HG02678 (cell line): ENCODE data around the gene TNIP1.

Source experiments
- ATAC-seq: cut with Tn5 transposase; IDR thresholded peaks from one replicate; pipeline ENCODE4 v1.9.1; 2021; ENCODE audit warnings: mild to moderate bottlenecking, moderate library complexity; ENCODE audit not compliant: unreplicated experiment

The TNIP1 gene

GRCh38 chr5:151080613-151081430 is at the start of gene TNIP1:
TSS of gene TNIP1 (minus strand) at chr5:151081034. CDS start at chr5:151065095, 15,939 bp downstream.
- peak; percentile 72 for ATAC-seq

- ATAC-seq: no peak
These were observed 49.5 kb upstream of the TNIP1 start for GRCh38 chr5:151130235-151130921.

- ATAC-seq: no peak
These were observed 48.0 kb upstream of the TNIP1 start for GRCh38 chr5:151128817-151129216.

GRCh38 chr5:151127926-151128325 is 47.1 kb upstream of the TNIP1 start:
- ATAC-seq: no peak

- ATAC-seq: peak; percentile 28
These were observed 45.4 kb upstream of the TNIP1 start for GRCh38 chr5:151126199-151126645.

- ATAC-seq: no peak
These were observed 44.6 kb upstream of the TNIP1 start for GRCh38 chr5:151125421-151125820.

GRCh38 chr5:151123897-151124751 is 43.3 kb upstream of the TNIP1 start:
- ATAC-seq: peak; percentile 87

GRCh38 chr5:151122828-151123227 is 42.0 kb upstream of the TNIP1 start:
- ATAC-seq: no peak

GRCh38 chr5:151121665-151122064 is 40.8 kb upstream of the TNIP1 start:
- no peak for ATAC-seq

GRCh38 chr5:151121095-151121494 is 40.3 kb upstream of the TNIP1 start:
- no peak for ATAC-seq

- no peak for ATAC-seq
These were observed 38.2 kb upstream of the TNIP1 start for GRCh38 chr5:151118913-151119575.

- ATAC-seq: peak; percentile 47
These were observed 34.6 kb upstream of the TNIP1 start for GRCh38 chr5:151115272-151115905.

- no peak for ATAC-seq
These were observed 32.8 kb upstream of the TNIP1 start for GRCh38 chr5:151113651-151114050.

- no peak for ATAC-seq
These were observed 30.2 kb upstream of the TNIP1 start for GRCh38 chr5:151110992-151111391.

- ATAC-seq: no peak
These were observed 29.4 kb upstream of the TNIP1 start for GRCh38 chr5:151110122-151110681.

GRCh38 chr5:151108566-151108965 is 27.7 kb upstream of the TNIP1 start:
- no peak for ATAC-seq

- ATAC-seq: no peak
These were observed 27.1 kb upstream of the TNIP1 start for GRCh38 chr5:151107738-151108520.

GRCh38 chr5:151107084-151107483 is 26.2 kb upstream of the TNIP1 start:
- no peak for ATAC-seq

- no peak for ATAC-seq
These were observed 25.7 kb upstream of the TNIP1 start for GRCh38 chr5:151106509-151106908.
